HepG2 (cell line): ENCODE results near the gene MTG1. TPM values are rescaled to one million over a fixed set of nuclear protein-coding genes. Genes with fewer than 3 reads are reported as not detected.

Experiments used
- ATAC-seq: fragments of 200-7000 bp; cut with Tn5 transposase; 3 replicates; pipeline ENCODE4 v1.9.1; 2020; ENCODE audit warnings: mild to moderate bottlenecking, moderate library complexity
- BruUV-seq: library from RNA; stranded (reverse); fragments of 400-500 nt; replicated peaks from 2 replicates; lab custom pipeline; 2021; lab: Mats Ljungman, UMichigan
- CTCF ChIA-PET: fragments of 300-600 bp; formaldehyde crosslinking; extraction: SDS; loops from one replicate; lab custom pipeline; 2021; ENCODE audit warnings: low total read pairs, inconsistent platforms, low intra/inter-chr PET ratio; lab: Yijun Ruan, JAX
- POLR2A ChIA-PET: fragments of 350-600 bp; sonication (Branson Sonifier 250); formaldehyde crosslinking; loops from one replicate; lab custom pipeline; 2020; ENCODE audit warnings: antibody characterized with exemption, inconsistent platforms; lab: Yijun Ruan, JAX
- DNase-seq: peaks from one replicate; pipeline ENCODE4 v3.0.0-alpha.2; 2015; ENCODE audit warnings: low spot score
- FAIRE-seq: peaks from 3 replicates; lab custom pipeline; 2011; peaks lifted over from hg19 to GRCh38; lab: Jason Lieb, UNC
- H2AFZ ChIP-seq: one replicate; pipeline ENCODE4 v1.6.1; 2011; ENCODE audit warnings: low read length, inconsistent platforms
- H3K27ac ChIP-seq: fragments of 300-600 bp; 3 replicates; pipeline ENCODE4 v1.8.0; 2011; ENCODE audit warnings: mixed run types, mild to moderate bottlenecking, mixed read lengths, low read length, inconsistent platforms; ENCODE audit not compliant: insufficient read depth; ENCODE audit errors: extremely low read length
- H3K27me3 ChIP-seq, 2 experiments: fragments of 200-600 bp in 1 of 2; 2 replicates in 1 of 2; 3 replicates in 1 of 2; pipeline versions ENCODE4 v1.6.0 to v1.8.0; 2011; ENCODE audit warnings: low read length in 2 of 2, mild to moderate bottlenecking in 2 of 2, moderate library complexity in 2 of 2, inconsistent platforms in 1 of 2; ENCODE audit not compliant: insufficient read depth in 2 of 2, control insufficient read depth in 1 of 2
- H3K36me3 ChIP-seq, 2 experiments: fragments of 200-600 bp in 1 of 2; replicated peaks in 1 of 2; 2 replicates in 1 of 2; 3 replicates in 1 of 2; pipeline versions ENCODE4 v1.5.1 to v1.8.0; 2011; ENCODE audit warnings: low read length in 2 of 2, inconsistent platforms in 1 of 2; ENCODE audit not compliant: insufficient read depth in 2 of 2, control insufficient read depth in 1 of 2
- H3K4me1 ChIP-seq: 2 replicates; pipeline ENCODE4 v1.5.1; 2012; ENCODE audit warnings: low read length, inconsistent platforms; ENCODE audit not compliant: insufficient read depth
- H3K4me2 ChIP-seq: 2 replicates; pipeline ENCODE4 v1.6.0; 2011; ENCODE audit warnings: low read depth, low read length, inconsistent platforms
- H3K4me3 ChIP-seq, 3 experiments: fragments of 200-600 bp in 1 of 3; sonication (generic), shearing (Covaris generic) in 1 of 3; replicated peaks in 1 of 3; 2 replicates each; pipeline ENCODE4 v1.5.1; 2011 to 2016; ENCODE audit warnings: low read length in 3 of 3, inconsistent platforms in 2 of 3, low read depth in 2 of 3, mild to moderate bottlenecking in 2 of 3, control low read depth in 1 of 3, mixed read lengths in 1 of 3; ENCODE audit not compliant: insufficient read depth in 1 of 3
- H3K79me2 ChIP-seq: one replicate; pipeline ENCODE4 v1.6.1; 2011; ENCODE audit warnings: low read length, inconsistent platforms; ENCODE audit not compliant: insufficient read depth
- H3K9ac ChIP-seq: 2 replicates; pipeline ENCODE4 v1.6.0; 2011; ENCODE audit warnings: mild to moderate bottlenecking, low read depth, low read length, inconsistent platforms; ENCODE audit not compliant: insufficient read depth
- H3K9me3 ChIP-seq: 2 replicates; pipeline ENCODE4 v1.5.1; 2012; ENCODE audit warnings: mild to moderate bottlenecking, low read length
- H4K20me1 ChIP-seq: 2 replicates; pipeline ENCODE4 v1.6.0; 2011; ENCODE audit warnings: inconsistent platforms, mild to moderate bottlenecking, low read length, moderate library complexity; ENCODE audit not compliant: insufficient read depth
- ATF7-NPFF ChIP-seq: sonication (generic); formaldehyde crosslinking; IDR thresholded peaks from 2 replicates; pipeline ENCODE4 v1.8.1; 2023; ENCODE audit warnings: mild to moderate bottlenecking, low read depth, missing genetic modification reagents, moderate library complexity
- ELF1 ChIP-seq: sonication (generic); formaldehyde crosslinking; IDR thresholded peaks from 2 replicates; pipeline ENCODE4 v1.4.0; 2020; ENCODE audit warnings: missing genetic modification reagents
- HDAC6 ChIP-seq: fragments of 200-600 bp; sonication (generic); IDR thresholded peaks from 2 replicates; pipeline ENCODE4 v1.7.0; 2017; ENCODE audit warnings: mild to moderate bottlenecking, antibody characterized with exemption, low read length, low read depth
- HNF4G ChIP-seq, 2 experiments: sonication (generic) in 1 of 2; formaldehyde crosslinking in 1 of 2; IDR thresholded peaks; 2 replicates each; pipeline versions ENCODE4 v1.4.0 to v1.6.1; 2011 to 2020; ENCODE audit warnings: borderline replicate concordance in 2 of 2, low read depth in 2 of 2, mild to moderate bottlenecking in 2 of 2, low read length in 1 of 2, missing genetic modification reagents in 1 of 2, moderate library complexity in 1 of 2
- ZFP1 ChIP-seq: IDR thresholded peaks from 2 replicates; pipeline ENCODE4 v1.6.1; 2016
- ZNF331 ChIP-seq: sonication (generic); formaldehyde crosslinking; IDR thresholded peaks from 2 replicates; pipeline ENCODE4 v1.4.0; 2020; ENCODE audit warnings: missing genetic modification reagents
- WGBS: methylation state at CpG from one replicate; pipeline ENCODE4 v1.1.6; 2017; ENCODE audit warnings: low lambda C conversion rate; 5-methylcytosine and 5-hydroxymethylcytosine counted together
- in situ Hi-C: cut with HindIII; loops from 2 replicates; pipeline ENCODE4 v1.10.0; 2017; ENCODE audit warnings: low pct_unique_long_range_greater_than_20kb; ENCODE audit not compliant: extremely low pct_ligation_motif_present
- intact Hi-C: fragments of 100-400 bp; cut with micrococcal nuclease; formaldehyde crosslinking; loops from one replicate; pipeline ENCODE4 v1.10.0; 2022; ENCODE audit not compliant: unreplicated experiment
- polyA plus RNA-seq, 8 experiments: library from polyadenylated mRNA; depleted of rRNA in 3 of 8; stranded (reverse) in 7 of 8; unstranded in 1 of 8; fragments of >200 nt; fragmentation: Illumina TruSeq in 4 of 8; extraction: Trizol in 4 of 8; gene quantifications; 2 replicates each; pipeline versions ENCODE4 v1.2.1 to v1.2.3, GENCODE V29; 2011 to 2016; ENCODE audit warnings: low read depth in 4 of 8, missing spikeins in 1 of 8, mixed read lengths in 1 of 8; ENCODE audit not compliant: insufficient read depth in 1 of 8
- total RNA-seq, 5 experiments: library from RNA; depleted of rRNA; stranded (reverse); fragments of >200 nt; fragmentation: Illumina TruSeq; extraction: Trizol; gene quantifications; 2 replicates each; pipeline ENCODE4 v1.2.3, GENCODE V29; 2016; ENCODE audit warnings: low read depth in 1 of 5
- TF ChIP-seq, protein P1 (sequence below): sonication (generic); formaldehyde crosslinking; IDR thresholded peaks from 2 replicates; pipeline ENCODE4 v1.5.0; 2020; ENCODE audit warnings: missing genetic modification reagents, mild to moderate bottlenecking, borderline replicate concordance

MTG1 gene
- total and polyA plus RNA-seq, 2 of the 13 experiments (the other 11 are each of a cell fraction or from before 2014, with no cell fraction given): 42.0 to 103 TPM

GRCh38 chr10:133461841-133462240 lies 67.9 kb downstream of the MTG1 start (continued):
- no peak for TF ChIP-seq HDAC6

- no peaks in the 10 kb centered on the region for H3K79me2 ChIP-seq
- FAIRE-seq (no peak), ATAC-seq (no peak), DNase-seq (no peak)
- H3K27ac ChIP-seq: no peak overlapping the region
- 53% methylated on average over 10 of the region's 10 CpGs for WGBS
- no peak overlapping the region for H3K9ac ChIP-seq
- TF ChIP-seq ELF1 (CRISPR knock-in tag) (no peak), HNF4G (IDR thresholded peaks at IDR 0.05; ENCODE audit: borderline replicate concordance, low read depth, low read length) (no peak), HNF4G (CRISPR knock-in tag; IDR thresholded peaks at IDR 0.05; ENCODE audit: borderline replicate concordance, low read depth) (no peak), ATF7-NPFF (CRISPR knock-in tag) (no peak), ZNF331 (CRISPR knock-in tag) (peak; percentile 67; the same call in 1 of the 2 replicates), ZFP1 (CRISPR knock-in tag) (no peak)
- TF ChIP-seq, protein P1, sequence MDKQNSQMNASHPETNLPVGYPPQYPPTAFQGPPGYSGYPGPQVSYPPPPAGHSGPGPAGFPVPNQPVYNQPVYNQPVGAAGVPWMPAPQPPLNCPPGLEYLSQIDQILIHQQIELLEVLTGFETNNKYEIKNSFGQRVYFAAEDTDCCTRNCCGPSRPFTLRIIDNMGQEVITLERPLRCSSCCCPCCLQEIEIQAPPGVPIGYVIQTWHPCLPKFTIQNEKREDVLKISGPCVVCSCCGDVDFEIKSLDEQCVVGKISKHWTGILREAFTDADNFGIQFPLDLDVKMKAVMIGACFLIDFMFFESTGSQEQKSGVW (CRISPR knock-in tag): no peak
- ChIA-PET POLR2A (no interaction called here), CTCF (no interaction called here)
- no peak overlapping the region for H3K4me2 ChIP-seq
- no peak overlapping the region for H3K4me3 ChIP-seq
- no TSS peak for BruUV-seq
- H4K20me1 ChIP-seq: no peaks in the 10 kb centered on the region
- intact Hi-C loops (no loop called here), in situ Hi-C loops (no loop called here)
- H3K4me1 ChIP-seq: no peaks in the 10 kb centered on the region
- no peak overlapping the region for H2AFZ ChIP-seq
- no peaks in the 10 kb centered on the region for H3K9me3 ChIP-seq
- no peaks in the 10 kb centered on the region for H3K36me3 ChIP-seq
- no peaks in the 10 kb centered on the region for H3K27me3 ChIP-seq
Measured at GRCh38 chr10:133462512-133463305, 68.8 kb downstream of the MTG1 start.
